IPS DF 19.7 (cell line): ENCODE results near the gene AKR7A3.
"Not testable (repeated sequence)": the region's sequence is repeated elsewhere in the genome, so short reads cannot be mapped to it uniquely, and the experiment has no call there.

ENCODE experiments used
- DNase-seq: peaks from one replicate; pipeline ENCODE4 v3.0.0-alpha.2; 2013; ENCODE audit warnings: low read depth, low spot score

Gene AKR7A3

DNA sequence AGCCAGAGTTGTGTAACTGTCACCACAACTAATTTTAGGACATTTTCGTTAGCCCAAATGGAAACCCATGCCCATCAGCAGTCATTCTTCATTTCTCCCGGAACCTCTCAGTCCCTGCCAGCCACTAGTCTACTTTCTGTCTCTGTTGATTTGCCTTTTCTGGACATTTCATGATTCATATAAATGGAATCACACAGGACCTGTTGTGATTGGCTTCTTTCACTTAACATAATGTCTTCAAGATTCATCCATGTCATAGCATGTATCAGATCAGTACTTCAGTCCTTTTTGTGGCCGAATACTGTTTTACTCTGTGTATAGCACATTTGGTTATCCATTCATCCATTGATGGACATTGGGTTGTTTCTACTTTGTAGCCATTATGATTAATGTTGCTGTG, 30.6 kb upstream of the AKR7A3 start:
- DNase-seq = no peak

DNA sequence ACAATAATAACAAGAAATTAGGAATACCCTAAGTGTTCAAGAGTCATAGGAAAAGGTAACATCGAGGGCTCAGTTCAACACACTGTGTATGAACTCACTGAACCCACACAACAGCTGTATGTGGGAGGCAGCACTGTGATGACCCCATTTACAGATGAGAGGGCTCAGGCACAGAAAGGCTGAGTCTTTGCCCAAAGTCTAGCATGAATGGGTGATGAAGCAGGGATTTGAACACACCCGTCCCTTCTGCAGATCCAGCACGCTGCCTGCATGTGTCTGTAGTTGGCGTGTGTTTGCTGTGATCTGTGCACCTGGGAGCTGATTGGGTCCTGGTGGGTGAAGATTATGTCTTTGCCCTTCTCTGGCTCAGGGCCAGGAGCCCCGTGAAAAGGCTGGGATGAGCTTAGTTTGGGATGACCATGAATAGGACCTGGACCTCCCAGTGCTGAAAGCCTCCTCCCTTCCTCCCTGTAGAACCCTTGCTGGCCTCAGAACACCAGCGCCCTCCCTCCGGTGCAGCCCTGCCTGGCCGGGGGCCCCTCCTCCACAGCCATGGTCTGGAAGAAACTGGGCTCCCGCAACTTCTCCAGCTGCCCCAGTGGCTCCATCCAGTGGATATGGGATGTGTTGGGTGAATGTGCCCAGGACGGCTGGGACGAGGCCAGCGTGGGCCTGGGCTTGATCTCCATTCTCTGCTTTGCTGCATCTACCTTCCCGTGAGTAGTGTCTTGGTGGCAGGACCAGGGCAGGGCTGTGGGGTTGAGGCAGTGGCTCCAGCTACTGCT, 28.7 kb upstream of the AKR7A3 start:
- DNase-seq = no peak

- DNase-seq = no peak
Observed at GRCh38 chr1:19315378-19316198, 27.0 kb upstream of the AKR7A3 start.

- DNase-seq = no peak
Observed at GRCh38 chr1:19313961-19314882, 25.7 kb upstream of the AKR7A3 start.

- no peak for DNase-seq
Observed at GRCh38 chr1:19313636-19313959, 25.0 kb upstream of the AKR7A3 start.

DNA sequence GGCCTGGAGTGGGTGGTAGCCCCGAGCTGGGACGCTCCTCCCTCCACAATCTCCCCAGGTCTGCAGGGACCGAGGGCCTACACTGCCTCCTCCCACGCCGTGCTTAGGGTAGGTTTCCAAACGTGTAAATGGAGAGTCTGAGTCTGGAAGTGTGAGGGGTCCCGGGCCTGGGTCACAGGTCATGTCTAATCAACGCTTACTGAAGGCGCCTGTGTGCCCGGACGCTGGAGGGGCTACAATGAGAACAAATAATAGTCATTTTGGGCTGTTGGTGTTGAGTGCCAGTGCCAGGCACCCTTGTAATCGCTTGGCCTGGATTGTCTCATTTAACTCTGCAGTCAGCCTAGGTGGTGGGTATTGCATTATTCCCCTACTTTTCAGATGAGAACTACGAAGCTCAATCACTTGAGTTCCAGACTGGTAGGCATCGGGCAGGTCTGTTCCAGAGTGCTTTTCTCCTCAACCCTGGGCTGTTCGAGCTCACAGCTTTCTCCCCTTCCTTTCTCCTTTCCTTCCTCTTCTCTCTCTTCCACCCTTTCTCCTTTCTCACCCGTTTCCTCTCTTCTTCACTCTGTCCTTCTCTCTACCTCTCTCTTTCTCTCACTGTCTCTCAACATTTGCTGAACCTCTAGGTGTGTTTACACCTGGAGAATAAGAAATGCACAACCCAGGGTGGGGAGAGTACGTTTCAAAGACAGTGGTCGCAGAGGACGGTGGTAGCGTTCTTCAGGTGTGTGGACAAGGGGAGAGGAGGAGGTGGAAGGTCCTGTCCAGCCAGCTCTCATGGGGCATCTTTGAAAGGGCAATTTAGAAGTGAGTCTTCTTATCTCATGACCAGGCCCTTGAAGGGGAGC, 24.4 kb upstream of the AKR7A3 start:
- DNase-seq = no peak

DNA sequence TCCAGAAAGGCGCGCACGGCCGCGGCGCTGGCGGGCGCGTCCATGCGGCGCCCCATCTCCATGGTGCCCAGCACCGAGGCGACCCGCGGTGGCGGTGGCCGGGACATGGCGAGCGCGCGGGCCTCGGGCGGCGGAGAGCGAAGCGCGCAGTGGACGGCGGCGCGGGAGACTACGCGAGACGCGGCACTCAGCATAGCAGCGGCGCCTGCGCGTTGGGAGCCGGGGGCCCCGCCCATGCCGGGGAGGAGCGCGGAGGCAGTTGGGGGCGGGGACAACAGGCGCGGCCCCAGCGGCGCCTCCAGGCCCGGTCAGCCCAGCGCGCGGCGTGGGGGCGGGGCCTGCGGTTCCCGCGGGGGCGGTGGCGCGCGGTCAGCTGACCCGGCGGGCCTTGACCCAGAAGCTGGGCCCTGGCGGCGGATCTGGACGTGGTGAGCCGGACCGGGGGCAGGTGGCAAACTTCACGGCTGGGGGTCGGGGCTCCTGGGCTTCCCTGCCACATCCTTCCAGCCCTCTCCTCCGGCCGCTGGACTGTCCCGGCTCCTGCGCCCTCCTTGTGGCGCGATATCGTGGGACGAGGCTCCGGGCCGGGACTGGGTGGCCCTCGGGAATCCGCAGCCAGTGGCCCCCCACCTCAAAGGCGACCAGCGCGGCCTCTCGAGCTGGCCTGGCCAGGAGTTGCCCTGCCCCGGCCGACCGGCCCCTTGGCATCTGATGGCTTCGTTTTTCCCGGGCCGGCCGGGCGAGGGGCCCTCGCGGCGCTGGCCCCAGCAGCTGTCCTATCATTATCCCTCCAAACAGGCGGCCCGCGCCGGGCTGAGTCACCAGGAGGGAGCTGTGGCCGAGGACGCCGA, 23.6 kb upstream of the AKR7A3 start, which contains the start of the genes AKR7A2 and SLC66A1:
TSS of gene AKR7A2 (minus strand) at position 214 of the 851 bp plus-strand sequence. CDS start at position 194, 20 bp downstream.
TSS of gene SLC66A1 (plus strand) at position 396 of the 851 bp plus-strand sequence. CDS start 5,352 bp downstream, outside the sequence.
- DNase-seq = peak; percentile 47

DNA sequence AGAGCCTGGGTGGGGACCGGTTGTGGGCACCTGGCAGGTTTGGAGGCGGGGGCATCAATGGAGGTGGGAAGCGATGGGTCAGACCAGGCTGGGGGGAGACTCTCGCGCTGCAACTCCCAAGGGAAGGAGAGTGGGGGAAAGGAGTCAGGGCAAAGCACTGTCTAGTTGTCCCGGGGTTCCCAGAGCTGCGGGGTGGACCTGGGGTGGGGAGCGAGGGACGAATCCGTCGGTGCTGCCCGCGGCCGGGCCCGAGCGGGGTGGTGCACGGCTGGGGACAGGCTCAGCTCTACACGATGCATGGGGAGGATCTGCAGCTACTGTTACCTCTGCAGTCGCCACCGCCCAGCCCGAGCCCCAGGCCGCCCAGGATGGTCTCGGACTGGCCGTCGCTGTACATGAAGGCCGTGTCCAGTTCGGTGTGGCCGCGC, 22.9 kb upstream of the AKR7A3 start:
- DNase-seq = no peak

GRCh38 chr1:19310720-19311502, 22.3 kb upstream of the AKR7A3 start:
- no peak for DNase-seq

GRCh38 chr1:19310061-19310460, 21.5 kb upstream of the AKR7A3 start:
- no peak for DNase-seq

DNA sequence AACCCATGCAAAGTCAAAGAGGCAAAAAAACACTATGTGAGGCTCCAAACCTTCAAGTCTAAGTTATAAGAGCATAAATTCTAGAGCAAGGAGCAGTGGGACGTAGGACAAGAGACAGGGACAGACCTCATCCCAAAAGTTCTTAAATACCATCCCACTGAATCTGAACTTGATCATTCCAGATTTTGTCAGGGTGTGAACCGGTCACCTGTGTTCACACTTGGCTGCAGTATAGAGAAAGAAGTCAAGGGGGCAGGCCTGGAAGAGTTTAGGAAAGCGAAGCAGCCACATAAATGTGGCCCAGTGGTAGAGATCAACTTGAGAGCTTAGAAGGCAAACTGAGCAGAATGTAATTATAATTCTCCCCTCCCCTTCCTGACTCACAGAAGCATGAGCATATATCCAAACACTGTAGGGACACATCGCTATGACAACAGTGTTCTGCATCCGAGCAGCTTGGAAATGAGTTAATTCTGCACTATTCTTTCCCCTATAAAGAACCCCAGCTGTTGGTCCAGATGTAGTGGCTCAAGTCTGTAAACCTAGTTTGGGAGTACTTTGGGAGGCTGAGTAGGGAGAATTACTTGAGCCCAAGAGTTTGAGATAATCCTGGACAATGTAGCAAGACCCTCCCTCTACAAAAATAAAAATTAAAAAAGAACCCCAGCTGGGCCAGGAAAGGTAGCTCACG, 20.7 kb upstream of the AKR7A3 start:
- no peak for DNase-seq

GRCh38 chr1:19308509-19308907, 19.9 kb upstream of the AKR7A3 start:
- DNase-seq = no peak

DNA sequence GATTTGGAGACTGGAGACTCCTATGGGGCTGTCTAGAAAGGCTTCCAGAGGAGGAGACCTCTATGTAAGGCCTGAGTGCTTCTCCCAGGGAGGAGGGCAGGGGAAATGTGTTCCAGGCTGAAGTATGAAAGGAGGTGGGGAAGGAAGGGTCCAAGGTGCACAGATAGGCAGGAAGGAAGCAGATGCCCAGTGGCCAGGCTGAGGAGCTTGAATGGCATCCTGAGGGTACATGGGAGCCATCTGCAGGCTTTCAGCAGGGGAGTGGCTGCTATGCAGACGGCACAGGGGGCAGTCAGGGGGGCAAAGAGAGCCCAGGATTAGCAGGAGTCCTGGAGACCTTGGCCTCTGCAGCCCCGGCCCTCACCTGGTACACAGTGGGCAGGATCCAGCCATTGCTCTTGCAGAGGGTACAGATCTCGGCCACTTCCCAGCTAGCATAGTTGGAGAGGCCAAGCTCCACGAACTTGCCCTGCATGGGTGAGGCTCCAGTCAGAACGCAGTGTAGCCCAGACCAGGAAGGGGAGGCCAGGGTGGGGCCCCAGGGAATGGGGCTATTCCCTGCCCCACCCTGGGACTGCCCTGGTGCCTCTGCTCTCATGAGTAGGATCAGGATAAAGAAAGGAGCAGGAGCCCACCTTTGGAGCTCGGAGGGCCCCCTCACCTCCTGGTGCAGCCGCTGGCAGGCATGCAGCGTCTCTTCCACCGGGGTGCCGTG, 19.4 kb upstream of the AKR7A3 start:
- no peak for DNase-seq

DNA sequence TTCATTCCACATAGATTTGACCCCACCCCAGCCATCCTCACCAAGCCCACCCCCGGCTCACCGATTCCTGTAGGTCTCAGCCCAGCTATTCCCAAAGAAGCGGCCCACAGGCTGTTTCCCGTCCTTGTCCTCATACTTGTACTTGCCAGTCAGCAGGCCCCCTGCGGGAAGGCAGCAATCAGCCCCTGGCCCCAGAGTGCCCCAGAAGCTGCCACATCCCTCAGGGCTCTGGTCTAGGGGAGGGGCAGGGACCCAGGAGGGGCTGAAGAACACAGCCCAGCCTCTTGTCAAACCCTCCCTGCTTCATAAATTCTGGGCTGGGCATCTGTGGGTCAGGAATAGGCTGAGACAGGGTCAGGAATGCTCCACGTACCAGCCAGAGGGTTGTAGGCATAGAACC, 18.4 kb upstream of the AKR7A3 start:
- no peak for DNase-seq

- no peak for DNase-seq
Observed at GRCh38 chr1:19305880-19306279, 17.3 kb upstream of the AKR7A3 start.

DNA sequence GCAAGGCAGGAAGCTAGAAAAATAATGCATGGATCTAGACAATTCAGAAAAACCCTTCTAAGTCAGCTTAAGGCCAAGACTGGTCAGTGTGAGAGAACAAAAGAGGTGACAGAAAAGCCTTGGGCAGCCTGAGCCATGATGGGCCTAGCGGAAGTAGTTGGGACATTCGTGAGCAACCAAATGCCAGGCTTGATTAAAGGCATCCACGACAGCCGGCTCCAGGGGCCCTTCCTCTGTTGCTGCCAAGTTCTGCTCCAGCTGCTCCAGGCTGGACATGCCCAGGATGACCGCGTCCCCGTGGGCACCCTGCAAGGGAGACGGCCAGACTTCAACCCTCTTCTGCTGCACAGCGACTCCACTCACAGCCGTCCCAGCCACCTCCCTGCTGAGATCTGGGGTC, 15.5 kb upstream of the AKR7A3 start:
- DNase-seq = not testable (repeated sequence)

DNA sequence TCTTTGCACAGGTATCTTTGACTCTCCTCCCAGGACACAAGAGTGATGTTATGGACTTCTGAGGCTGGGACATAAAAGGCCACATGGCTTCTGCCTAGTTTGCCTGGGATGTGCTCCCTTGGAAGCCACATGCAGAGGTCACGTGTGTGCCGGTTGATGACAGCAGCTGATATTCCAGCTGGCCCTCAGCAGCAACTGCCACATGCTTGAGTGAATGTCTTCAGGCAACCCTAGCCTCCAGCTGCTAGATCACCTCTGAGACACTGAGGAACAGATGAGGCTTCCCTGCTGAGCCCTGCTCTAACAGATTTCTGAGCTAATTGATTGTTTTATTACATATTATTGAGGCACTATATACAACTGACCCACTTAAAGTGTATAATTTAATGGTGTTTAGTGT, 11.6 kb upstream of the AKR7A3 start:
- DNase-seq = no peak

DNA sequence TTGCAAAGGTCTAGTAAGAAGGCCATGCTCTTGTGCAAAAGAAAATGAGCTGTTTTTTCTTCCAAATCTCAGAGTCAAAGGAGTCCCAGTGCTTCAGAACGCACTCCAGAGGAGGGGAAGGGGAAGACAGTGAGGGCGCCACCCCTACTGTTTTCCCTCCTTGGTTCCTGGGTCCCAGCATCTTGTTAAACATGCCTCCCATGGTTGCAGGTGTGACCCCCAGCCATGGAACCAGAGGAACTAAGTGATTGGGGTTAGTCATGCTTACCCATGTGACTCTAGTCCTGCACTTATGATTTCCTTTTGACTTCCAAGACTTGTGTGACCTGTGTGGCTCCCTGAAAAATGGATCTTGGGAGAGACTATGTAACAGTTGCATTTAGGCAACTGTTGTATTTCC, 6.1 kb upstream of the AKR7A3 start:
- DNase-seq = no peak
